GM18498 (cell line): ENCODE data around the gene LRRC17.
"Not testable (repeated sequence)": the region's sequence is repeated elsewhere in the genome, so short reads cannot be mapped to it uniquely, and the experiment has no call there.

Experiments
- ATAC-seq: cut with Tn5 transposase; IDR thresholded peaks from one replicate; pipeline ENCODE4 v1.9.1; 2021; ENCODE audit warnings: mild to moderate bottlenecking, moderate library complexity; ENCODE audit not compliant: unreplicated experiment

The LRRC17 gene

DNA sequence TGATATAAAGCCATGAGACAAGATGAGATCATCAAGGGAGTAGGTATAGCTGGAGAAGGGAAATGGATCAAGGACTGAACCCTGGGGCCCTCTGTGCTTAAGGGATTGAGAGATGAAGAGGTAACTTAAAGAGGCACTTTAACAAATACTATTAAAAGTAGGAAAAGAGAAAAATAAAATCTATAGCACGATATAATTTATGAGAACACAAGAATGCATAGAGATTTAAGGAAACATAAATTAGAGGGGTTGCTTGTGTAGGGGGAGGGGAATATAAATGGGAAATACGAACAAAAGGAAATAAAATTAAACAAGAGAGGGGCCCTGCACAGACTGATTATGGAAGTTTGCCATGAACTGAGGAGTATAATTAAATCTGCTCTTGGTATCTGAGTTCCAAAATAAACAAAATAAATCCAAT lies 15.6 kb upstream of the LRRC17 start:
- ATAC-seq, result no peak

DNA sequence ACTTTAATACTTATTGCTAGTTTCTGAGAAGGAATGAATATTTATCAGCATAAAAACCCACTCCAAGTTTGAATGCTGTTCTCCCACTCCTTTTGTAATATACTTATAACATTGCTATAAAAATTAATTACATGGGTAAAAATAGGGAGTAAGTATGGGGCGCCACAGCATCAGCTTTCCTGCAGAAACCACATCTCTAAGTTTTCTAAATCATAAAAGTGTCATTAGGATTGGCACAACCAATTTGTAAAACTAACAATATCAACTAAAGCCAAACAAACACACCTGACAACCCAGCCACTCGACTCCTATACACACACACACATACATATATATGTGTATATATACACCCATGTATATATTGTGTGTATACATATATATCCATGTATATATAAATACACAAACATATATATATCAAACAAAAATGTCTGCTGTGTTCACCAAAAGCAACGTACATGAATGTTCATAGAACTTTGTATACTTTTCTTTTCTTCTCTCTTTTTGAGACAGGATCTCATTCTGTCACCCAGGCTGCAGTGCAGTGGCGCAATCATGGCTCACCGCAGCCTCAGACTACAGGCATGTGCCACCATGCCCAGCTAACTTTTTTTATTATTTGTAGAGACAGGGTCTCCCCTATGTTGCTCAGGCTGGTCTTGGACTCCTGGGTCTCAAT lies 14.8 kb upstream of the LRRC17 start:
- ATAC-seq, result no peak

- no peak for ATAC-seq
Measured at GRCh38 chr7:102898532-102898859, 14.3 kb upstream of the LRRC17 start.

GRCh38 chr7:102902052-102902451 lies 10.7 kb upstream of the LRRC17 start:
- not testable (repeated sequence) for ATAC-seq

- not testable (repeated sequence) for ATAC-seq
Measured at GRCh38 chr7:102903576-102903975, 9.2 kb upstream of the LRRC17 start.

DNA sequence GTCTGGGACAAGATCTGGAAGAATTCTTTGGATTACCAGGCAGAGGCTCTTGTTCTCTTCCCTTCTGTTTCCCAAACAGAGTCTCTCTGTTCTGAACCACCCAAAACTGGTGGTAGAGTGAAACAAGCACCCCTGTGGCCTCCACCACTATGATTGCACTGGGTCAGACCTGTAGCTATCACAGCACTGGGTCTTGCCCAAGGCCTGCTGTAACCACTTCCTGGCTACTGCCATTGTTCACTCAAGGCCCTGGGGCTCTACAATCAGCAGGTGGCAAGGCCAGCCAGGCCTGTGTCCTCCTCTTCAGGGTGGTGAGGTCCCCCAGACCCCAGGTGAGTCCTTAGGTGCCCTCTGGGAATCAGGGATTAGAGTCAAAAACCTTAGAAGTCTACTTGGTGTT lies 4.1 kb upstream of the LRRC17 start:
- ATAC-seq, result no peak

DNA sequence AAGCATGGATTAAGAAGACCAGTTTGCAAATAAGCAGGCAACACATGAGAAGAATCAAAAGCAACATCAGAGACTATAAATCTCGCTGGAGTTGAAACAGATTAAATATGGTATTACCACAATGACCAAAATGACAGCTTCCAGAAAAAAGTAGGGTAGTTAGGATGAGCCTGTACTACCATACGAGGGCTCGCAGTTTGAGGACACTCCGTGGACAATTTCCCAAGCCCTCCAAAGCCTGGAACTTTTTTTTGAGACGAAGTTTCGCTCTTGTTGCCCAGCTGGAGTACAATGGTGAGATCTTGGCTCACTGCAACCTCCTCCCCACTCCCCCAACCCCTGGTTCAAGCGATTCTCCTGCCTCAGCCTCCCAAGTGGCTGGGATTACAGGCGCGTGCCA lies 1.0 kb downstream of the LRRC17 start:
- no peak for ATAC-seq

GRCh38 chr7:102914585-102914984 lies 1.8 kb downstream of the LRRC17 start:
- no peak for ATAC-seq

DNA sequence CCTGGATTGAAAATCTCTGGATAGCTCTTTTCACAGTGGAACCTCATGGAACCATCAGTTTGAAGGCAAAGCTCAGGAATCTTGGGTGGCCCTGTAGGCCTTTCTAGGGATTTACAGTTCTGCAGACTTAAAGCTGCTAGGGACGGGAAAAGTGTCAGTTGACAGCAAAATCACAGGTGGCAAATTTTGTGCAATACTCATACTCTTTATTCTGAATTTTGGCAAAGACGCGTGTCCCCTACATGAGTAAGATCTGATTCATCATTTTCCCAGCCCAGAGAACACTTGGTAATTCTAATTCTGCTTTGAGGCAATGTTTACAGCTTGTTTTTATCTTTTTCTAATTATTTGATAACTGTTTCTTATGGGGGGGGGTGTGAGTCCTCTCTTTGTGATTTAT lies 3.6 kb downstream of the LRRC17 start:
- no peak for ATAC-seq

DNA sequence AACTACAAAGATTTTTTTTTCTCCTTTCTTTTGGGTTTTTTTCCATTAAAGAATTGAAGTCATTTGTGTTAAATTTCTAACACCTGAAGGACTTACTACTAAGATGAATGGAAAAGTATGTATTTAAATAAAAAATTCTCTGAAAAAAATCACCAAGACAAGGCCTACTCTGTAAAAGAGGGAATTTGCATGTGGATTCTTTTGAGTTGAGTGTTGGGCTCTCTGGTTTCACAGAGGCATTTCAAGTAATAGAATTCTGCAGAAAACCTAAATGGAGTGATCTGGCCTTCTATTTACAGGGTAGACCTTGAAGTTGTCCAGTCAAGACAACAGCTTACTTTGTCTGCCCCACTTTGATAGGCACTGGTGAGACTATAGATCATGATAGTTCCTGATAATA lies 4.1 kb downstream of the LRRC17 start:
- no peak for ATAC-seq

- ATAC-seq, result no peak
Measured at GRCh38 chr7:102917436-102918353, 4.9 kb downstream of the LRRC17 start.

GRCh38 chr7:102918845-102919244 lies 6.0 kb downstream of the LRRC17 start:
- ATAC-seq, result no peak

DNA sequence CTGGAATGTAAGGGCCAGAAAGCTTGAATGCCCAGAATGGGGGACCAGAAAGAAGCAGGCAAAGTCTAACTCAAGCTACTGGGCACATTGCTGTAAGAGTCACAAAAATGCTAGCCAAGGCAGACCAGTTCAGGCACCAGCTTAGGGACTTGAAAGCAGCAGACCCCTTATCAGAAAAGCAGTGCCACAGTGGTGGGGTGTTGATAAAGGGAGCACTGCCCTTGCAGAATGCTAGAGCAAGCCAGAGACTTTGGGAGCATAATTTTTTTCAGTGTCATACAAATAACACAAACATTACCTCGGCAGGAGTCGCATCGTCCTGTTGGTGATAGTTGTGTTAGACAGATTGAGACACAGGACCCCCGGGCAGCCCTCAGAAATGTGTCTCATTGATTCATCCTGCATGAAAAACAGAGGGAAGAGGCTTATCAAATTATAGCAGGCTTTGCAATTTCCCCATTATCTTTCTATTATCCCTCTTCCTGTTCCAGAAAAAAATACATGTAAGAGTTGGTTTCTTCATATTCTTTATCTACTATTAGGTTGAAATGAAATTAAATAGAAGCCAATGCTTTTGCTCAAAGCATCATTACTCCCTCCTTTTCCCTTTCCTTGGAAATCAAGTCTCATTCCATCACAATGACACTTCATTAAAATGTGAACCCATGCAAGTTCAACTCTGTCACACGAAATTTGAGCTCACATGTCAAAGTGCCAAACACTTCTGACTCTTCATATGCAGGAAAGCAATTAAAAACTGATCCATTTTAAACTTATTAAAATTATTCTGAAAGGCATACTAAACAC lies 13.4 kb downstream of the LRRC17 start:
- no peak for ATAC-seq

- no peak for ATAC-seq
Measured at GRCh38 chr7:102926783-102927140, 14.0 kb downstream of the LRRC17 start.

DNA sequence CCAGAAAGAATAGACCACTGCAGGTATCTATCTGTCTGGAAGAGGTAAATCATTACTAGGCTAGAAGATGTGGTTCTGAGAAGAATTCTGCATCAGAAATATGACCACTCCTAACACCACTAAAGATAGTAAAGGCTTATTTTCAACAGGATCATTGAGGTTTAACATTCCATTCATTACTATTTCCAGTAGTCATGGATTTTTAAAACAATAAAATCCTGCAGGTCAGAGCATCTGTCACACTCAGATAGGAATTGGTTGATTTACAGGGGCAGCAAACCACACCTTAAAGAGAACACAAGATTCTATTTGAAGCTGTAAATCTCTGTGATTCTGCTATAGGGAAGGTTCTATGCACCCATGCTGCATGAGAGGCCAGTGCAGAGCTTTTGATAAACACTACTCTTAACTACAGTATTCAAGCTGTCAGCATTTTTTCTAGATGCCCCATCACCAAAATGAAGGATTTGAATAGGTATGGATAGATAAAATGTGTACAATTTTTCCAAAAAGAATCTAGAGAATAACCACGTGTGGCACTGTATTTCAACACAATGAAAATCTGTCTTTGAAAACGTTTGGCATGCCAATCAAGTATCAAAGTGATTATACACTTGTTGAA lies 14.6 kb downstream of the LRRC17 start:
- no peak for ATAC-seq

DNA sequence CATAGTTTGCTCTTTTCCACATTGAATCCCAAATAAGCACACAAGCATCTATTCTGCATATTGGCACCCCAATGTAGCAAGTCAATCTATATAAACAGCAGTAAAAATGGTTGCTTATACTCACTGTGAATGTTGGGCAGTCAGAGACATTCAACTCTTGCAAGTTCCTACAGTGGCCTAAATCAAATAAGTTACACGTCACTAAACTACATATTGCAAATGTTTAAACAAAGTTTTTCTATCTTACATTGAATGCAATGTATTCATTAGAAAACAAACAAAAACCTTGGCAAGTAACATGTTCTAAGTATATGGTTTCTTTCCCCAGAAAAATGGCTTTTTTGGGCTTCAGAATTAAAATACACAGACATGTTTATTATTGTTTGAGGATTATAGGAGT lies 19.0 kb downstream of the LRRC17 start:
- no peak for ATAC-seq

DNA sequence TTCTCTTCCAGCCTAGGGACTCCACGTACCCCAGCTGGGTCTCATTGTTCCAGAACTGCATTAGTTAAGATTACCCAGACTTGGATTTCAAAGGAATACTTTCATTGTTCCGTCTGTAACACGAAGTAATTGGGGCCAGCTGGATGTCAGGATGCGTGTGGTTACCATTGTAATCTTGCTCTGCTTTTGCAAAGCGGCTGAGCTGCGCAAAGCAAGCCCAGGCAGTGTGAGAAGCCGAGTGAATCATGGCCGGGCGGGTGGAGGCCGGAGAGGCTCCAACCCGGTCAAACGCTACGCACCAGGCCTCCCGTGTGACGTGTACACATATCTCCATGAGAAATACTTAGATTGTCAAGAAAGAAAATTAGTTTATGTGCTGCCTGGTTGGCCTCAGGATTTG lies 21.0 kb downstream of the LRRC17 start:
- no peak for ATAC-seq

- ATAC-seq, result no peak
Measured at GRCh38 chr7:102934239-102934638, 21.4 kb downstream of the LRRC17 start.

- ATAC-seq, result no peak
Measured at GRCh38 chr7:102934701-102935100, 21.9 kb downstream of the LRRC17 start.

- ATAC-seq, result no peak
Measured at GRCh38 chr7:102935450-102936115, 22.8 kb downstream of the LRRC17 start.

DNA sequence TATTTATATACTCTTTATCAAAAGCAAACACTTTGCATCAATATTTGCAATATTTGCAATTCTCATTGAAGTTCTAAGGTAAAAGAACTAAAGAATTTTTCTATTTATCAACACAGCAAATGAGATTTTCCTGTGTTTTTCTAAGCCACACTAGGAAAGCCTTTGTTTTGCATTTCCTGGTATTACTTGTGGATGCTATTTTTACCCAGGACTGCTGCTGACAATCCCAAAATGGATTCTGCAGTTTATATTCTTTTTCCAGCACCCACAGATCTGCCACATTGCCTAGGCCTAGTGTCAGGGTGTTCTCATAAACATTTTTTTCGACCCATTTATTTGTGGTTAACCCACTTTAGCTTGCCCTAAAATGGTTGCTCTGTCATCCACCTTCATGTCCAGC lies 25.9 kb downstream of the LRRC17 start:
- ATAC-seq, result no peak
